K562 (cell line): ENCODE measurements around the gene KRTAP1-3.

Experiments
- KLF13 ChIP-seq: fragments of 450-650 bp; IDR thresholded peaks from 2 replicates; pipeline ENCODE4 v1.6.1; 2016; ENCODE audit warnings: missing genetic modification characterization, low read depth, mild to moderate bottlenecking, missing compliant biosample characterization, moderate library complexity, borderline replicate concordance
- ZNF143 ChIP-seq: sonication (generic); formaldehyde crosslinking; IDR thresholded peaks from 2 replicates; pipeline ENCODE4 v1.9.0; 2022; ENCODE audit warnings: mild to moderate bottlenecking, missing genetic modification reagents
- TF ChIP-seq, protein P1 (sequence below), 3 experiments: IDR thresholded peaks in 2 of 3; conservative IDR thresholded peaks in 1 of 3; 2 replicates each; pipeline ENCODE4 v1.5.1; 2011 to 2012; ENCODE audit warnings: low read length in 3 of 3, mild to moderate bottlenecking in 3 of 3, control low read depth in 2 of 3, improper control_type of control experiment in 1 of 3, inconsistent platforms in 1 of 3, low read depth in 1 of 3, mixed read lengths in 1 of 3, moderate library complexity in 1 of 3; ENCODE audit not compliant: insufficient read depth in 2 of 3

DNA sequence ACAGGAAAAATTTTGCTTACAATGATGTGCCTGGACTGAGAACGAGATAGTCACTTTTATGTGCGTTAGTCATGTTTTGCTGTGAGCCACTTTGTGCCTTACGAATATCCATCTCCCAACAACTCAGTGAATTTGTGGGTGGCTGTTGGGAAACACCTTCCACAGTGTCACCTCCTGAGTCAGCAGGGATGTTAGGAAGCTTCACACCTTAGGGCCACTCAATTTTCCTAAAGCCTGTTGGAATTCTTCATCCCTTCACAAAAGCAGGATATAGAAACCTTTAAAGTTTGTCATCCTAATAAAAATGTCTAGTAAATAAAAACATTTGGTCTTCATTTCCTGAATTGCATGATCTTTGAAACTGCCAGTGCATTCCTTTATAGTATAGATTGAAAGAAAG is 21.5 kb downstream of the KRTAP1-3 start:
- no peak for TF ChIP-seq ZNF143 (CRISPR knock-in tag)
- no peak for TF ChIP-seq KLF13 (tag)
- TF ChIP-seq, protein P1, sequence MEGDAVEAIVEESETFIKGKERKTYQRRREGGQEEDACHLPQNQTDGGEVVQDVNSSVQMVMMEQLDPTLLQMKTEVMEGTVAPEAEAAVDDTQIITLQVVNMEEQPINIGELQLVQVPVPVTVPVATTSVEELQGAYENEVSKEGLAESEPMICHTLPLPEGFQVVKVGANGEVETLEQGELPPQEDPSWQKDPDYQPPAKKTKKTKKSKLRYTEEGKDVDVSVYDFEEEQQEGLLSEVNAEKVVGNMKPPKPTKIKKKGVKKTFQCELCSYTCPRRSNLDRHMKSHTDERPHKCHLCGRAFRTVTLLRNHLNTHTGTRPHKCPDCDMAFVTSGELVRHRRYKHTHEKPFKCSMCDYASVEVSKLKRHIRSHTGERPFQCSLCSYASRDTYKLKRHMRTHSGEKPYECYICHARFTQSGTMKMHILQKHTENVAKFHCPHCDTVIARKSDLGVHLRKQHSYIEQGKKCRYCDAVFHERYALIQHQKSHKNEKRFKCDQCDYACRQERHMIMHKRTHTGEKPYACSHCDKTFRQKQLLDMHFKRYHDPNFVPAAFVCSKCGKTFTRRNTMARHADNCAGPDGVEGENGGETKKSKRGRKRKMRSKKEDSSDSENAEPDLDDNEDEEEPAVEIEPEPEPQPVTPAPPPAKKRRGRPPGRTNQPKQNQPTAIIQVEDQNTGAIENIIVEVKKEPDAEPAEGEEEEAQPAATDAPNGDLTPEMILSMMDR (IDR thresholded peaks at IDR 0.05 in 2 of 3, conservative IDR thresholded peaks at IDR 0.05 in 1 of 3; ENCODE audit: insufficient read depth in 2 of 3, low read depth in 1 of 3, low read length in 3 of 3), result no peak
